Epithelial cell of esophagus (primary cell): ENCODE measurements around the gene OTUB1.

Source experiments
- DNase-seq: peaks from one replicate; pipeline ENCODE4 v3.0.0; 2010; ENCODE audit warnings: low read depth
- H3K4me3 ChIP-seq: 2 replicates; pipeline ENCODE4 v1.5.1; 2011; ENCODE audit warnings: mild to moderate bottlenecking, low read length, control low read depth
- TF ChIP-seq, protein P1 (sequence below): IDR thresholded peaks from 2 replicates; pipeline ENCODE4 v1.5.1; 2011; ENCODE audit warnings: low read depth, mild to moderate bottlenecking, low read length, control low read depth, inconsistent platforms; ENCODE audit not compliant: insufficient read depth; ENCODE audit errors: missing control alignments

Gene OTUB1

DNA sequence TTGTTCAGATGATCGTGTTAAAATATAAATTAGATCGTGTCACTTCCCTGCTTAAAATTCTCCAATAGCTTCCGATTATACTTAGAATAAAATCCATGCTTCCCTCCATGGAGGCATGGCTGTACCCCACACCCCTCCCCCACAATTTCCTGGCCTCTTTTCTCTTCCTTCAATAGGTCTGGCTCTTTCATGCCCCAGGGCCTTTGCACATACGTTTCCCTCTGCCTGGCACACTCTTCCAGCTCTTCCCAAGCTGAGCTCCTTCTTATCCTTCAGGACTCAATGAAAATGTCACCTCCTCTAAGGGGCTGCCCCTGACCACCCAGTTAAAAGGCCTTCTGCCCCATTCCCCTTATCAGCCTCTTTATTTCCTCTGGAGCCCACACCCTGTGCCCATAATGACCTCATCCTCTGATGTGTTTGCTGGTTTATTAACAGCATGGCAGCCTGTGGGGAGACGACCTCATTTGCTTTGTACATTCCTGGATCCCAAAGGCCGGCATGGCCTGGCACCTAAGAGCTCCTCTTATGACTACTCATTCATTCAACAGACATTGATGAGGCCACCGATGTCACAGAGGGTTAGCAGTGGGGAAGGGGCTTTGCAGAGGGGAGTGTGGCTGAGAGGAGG, 40.5 kb downstream of the OTUB1 start:
- TF ChIP-seq, protein P1, sequence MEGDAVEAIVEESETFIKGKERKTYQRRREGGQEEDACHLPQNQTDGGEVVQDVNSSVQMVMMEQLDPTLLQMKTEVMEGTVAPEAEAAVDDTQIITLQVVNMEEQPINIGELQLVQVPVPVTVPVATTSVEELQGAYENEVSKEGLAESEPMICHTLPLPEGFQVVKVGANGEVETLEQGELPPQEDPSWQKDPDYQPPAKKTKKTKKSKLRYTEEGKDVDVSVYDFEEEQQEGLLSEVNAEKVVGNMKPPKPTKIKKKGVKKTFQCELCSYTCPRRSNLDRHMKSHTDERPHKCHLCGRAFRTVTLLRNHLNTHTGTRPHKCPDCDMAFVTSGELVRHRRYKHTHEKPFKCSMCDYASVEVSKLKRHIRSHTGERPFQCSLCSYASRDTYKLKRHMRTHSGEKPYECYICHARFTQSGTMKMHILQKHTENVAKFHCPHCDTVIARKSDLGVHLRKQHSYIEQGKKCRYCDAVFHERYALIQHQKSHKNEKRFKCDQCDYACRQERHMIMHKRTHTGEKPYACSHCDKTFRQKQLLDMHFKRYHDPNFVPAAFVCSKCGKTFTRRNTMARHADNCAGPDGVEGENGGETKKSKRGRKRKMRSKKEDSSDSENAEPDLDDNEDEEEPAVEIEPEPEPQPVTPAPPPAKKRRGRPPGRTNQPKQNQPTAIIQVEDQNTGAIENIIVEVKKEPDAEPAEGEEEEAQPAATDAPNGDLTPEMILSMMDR = no peak
- no peak for DNase-seq
- H3K4me3 ChIP-seq = no peak overlapping the region

DNA sequence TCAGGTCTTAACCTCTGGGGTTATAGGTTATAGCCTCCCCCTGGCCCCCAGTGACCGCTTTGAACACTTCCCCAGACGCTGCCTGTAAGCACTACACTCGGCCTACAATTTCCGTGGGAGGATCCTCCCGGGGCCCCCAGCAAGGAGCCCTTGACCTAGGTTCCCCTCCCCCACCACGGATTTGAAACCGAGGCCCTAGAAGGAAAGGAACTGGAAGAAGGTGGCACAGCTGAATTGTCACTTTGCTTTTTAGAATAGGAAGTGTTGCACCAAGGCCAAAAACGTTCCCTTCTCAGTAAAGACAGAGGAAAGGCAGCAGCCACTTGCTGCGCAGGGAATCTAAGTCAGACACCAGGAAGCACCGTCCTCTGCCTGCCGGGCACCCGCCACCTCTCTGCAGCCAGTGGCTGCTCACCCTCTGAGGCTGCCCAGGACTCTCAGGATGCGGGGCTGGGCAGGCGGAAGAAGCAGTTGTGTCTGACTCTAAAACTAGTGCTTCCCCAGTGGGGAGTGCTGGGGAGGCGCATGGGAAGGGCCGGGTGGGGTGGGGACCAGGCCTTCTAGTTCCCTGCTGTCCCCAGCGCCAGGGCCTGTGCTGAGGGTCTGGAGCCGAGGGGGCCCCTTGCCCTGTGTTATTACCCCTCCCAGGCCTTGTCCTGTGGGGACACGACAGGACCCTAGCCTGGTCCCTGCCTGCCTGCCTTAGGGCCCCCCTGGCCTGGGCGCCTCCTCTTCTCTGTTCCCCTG, 41.6 kb downstream of the OTUB1 start:
- H3K4me3 ChIP-seq = no peak overlapping the region
- DNase-seq = no peak
- TF ChIP-seq, protein P1 = no peak

DNA sequence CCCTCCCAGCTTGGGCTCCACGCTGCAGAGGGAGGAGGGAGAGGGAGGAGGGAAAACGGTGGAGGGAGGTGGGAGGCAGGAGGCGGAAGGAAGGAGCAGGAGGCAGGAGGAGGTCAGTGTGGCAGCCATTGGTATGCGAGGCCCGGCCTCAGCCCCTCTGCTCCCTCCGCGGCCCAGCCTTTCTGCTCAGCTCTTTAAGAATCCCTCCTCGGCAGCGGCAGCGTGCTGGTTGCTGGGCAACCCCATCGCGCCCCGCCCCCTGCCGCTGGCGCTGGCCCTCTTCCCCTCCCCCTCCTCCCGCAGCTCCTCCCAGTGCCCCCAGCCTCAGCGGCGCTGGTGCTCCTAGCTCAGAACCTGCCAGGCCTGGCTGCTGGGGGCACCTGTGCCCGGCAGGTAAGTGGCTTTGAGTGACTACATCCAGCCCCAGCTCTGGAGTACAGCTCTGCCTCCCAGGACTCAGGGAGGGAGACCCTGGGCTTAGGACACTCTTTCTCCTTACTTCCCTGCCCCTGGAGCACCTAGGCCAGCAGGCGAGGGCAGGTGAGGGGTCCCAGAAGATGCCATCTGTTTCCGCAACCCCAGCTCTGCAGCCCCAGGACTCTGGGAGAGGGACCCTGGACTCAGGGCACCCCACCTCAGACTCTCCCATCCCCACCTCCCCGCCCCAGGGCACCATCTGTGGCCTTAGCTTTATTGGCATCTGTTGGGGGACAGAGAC, 42.3 kb downstream of the OTUB1 start:
- no peak overlapping the region for H3K4me3 ChIP-seq
- TF ChIP-seq, protein P1 = no peak
- no peak for DNase-seq

DNA sequence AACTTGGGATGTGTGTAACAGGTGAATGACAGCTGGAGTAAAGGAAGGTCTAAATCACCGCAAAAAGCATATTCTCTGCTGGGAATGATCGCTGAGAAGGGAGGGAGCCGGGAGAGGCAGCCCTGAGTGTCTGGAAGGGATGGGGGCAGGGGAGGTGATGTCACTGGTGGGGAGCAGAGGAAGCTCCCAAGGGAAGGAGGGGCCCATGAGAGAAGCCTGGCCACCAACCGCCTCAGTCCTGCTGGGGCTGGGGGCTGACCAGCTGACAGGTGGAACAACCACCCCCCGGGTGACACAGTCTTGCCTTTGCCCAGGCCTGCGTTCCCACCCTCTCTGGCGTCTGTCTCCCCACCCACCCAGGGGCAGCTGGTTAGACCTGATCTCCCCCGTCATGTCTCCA, 43.5 kb downstream of the OTUB1 start:
- TF ChIP-seq, protein P1 = no peak
- DNase-seq = no peak

DNA sequence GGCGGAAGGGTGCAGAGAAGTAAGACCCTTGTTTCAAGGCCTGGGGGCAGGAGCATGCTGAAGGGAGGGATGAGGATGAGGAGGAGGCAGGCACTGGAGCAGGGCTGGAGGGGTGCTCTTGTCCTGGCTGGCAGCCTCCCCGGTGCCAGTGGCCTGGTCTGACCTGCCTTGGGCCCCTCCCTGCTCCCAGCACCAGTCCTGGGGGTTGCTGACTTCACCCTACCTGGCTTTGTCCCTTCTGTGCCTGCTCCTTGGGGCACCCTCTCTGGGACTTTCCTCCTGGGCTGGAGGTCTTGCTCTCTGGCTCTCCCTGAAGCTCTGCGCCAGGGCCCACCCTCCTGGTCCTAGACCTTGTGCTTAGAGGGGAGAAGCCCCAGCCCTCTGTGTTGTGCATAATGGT, 44.8 kb downstream of the OTUB1 start:
- no peak for DNase-seq
- TF ChIP-seq, protein P1 = no peak
- H3K4me3 ChIP-seq = no peak overlapping the region

More for the DNA sequence above, 43.5 kb downstream of the OTUB1 start:
- H3K4me3 ChIP-seq = no peak overlapping the region

DNA sequence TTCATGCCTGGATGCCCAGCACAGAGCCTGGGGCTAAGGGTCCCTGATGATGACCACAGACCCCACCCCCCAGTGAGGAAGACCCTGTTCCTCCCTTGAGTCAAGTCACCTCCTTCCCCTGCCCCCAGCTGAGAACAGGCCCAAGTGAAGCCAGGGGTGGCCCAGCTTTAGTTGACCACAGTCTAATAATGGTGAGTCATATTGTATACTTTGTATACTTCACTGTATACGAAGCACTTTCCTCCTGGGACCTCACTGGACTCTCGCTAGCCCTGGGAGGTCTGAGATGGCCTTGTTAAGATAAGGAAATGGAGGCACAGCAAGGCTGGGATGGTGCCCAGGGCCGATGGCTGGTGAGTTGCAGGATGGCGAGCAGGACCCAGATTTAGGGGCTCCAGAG, 45.8 kb downstream of the OTUB1 start:
- no peak for DNase-seq
- TF ChIP-seq, protein P1 = no peak
- H3K4me3 ChIP-seq = no peak overlapping the region
